Suprapubic skin (tissue), 4 donors: ENCODE results near the gene DACH2.

ENCODE experiments used
- CTCF ChIP-seq, 2 donors: fragments of 200-600 bp in 1 of 2; fragments of 450-650 bp in 1 of 2; sonication (generic) in 1 of 2; IDR thresholded peaks; one replicate each; pipeline ENCODE4 v1.5.1; 2016 to 2019; ENCODE audit warnings: antibody characterized with exemption in 2 of 2, mild to moderate bottlenecking in 1 of 2, moderate library complexity in 1 of 2
- EP300 ChIP-seq: sonication (generic); formaldehyde crosslinking; IDR thresholded peaks from one replicate; pipeline ENCODE4 v1.6.1; 2017; ENCODE audit warnings: antibody characterized with exemption
- POLR2A ChIP-seq, 2 donors: fragments of 450-650 bp; IDR thresholded peaks; one replicate each; pipeline ENCODE4 v1.6.1; 2017; ENCODE audit warnings: antibody characterized with exemption in 2 of 2, mild to moderate bottlenecking in 2 of 2, moderate library complexity in 2 of 2
- POLR2AphosphoS5 ChIP-seq, 3 donors: sonication (generic); formaldehyde crosslinking; IDR thresholded peaks; one replicate each; pipeline ENCODE4 v1.6.1; 2017; ENCODE audit warnings: antibody characterized with exemption in 3 of 3

- TF ChIP-seq POLR2A (IDR thresholded peaks at IDR 0.05) (no peak), CTCF (IDR thresholded peaks at IDR 0.05) (no peak), EP300 (no peak), POLR2AphosphoS5 (IDR thresholded peaks at IDR 0.05) (no peak)
Measured at GRCh38 chrX:86507331-86507730, 359.1 kb downstream of the DACH2 start.
